Suprapubic skin (tissue), 4 donors: Measurements from ENCODE around the gene SCAMP4. TPM values are rescaled to one million over a fixed set of nuclear protein-coding genes. Genes with fewer than 3 reads are reported as not detected.
"Not testable (repeated sequence)": the region's sequence is repeated elsewhere in the genome, so short reads cannot be mapped to it uniquely, and the experiment has no call there.

Experiments
- DNase-seq, 2 donors: peaks; one replicate each; pipeline ENCODE4 v3.0.0-alpha.2; 2019; ENCODE audit warnings: low spot score in 2 of 2
- H3K27ac ChIP-seq: fragments of 200-600 bp; sonication (generic); one replicate; pipeline ENCODE4 v1.5.1; 2019
- H3K27me3 ChIP-seq: fragments of 200-600 bp; sonication (generic); one replicate; pipeline ENCODE4 v1.5.1; 2019
- H3K36me3 ChIP-seq: fragments of 200-600 bp; sonication (generic); one replicate; pipeline ENCODE4 v1.5.1; 2019
- H3K4me1 ChIP-seq: fragments of 200-600 bp; sonication (generic); one replicate; pipeline ENCODE4 v1.5.1; 2019
- H3K4me3 ChIP-seq: fragments of 200-600 bp; sonication (generic); one replicate; pipeline ENCODE4 v1.5.1; 2019; ENCODE audit warnings: mild to moderate bottlenecking
- H3K9me3 ChIP-seq: fragments of 200-600 bp; sonication (generic); one replicate; pipeline ENCODE4 v1.5.1; 2019
- EP300 ChIP-seq: sonication (generic); formaldehyde crosslinking; IDR thresholded peaks from one replicate; pipeline ENCODE4 v1.6.1; 2017; ENCODE audit warnings: antibody characterized with exemption
- POLR2A ChIP-seq, 2 donors: fragments of 450-650 bp; IDR thresholded peaks; one replicate each; pipeline ENCODE4 v1.6.1; 2017; ENCODE audit warnings: antibody characterized with exemption in 2 of 2, mild to moderate bottlenecking in 2 of 2, moderate library complexity in 2 of 2
- POLR2AphosphoS5 ChIP-seq, 3 donors: sonication (generic); formaldehyde crosslinking; IDR thresholded peaks; one replicate each; pipeline ENCODE4 v1.6.1; 2017; ENCODE audit warnings: antibody characterized with exemption in 3 of 3
- WGBS: methylation state at CpG from one replicate; pipeline ENCODE4 v1.1.5; 2018; 5-methylcytosine and 5-hydroxymethylcytosine counted together
- total RNA-seq, 4 donors: library from RNA; depleted of rRNA; stranded (reverse); fragments of >200 nt; gene quantifications; one replicate each; pipeline ENCODE4 v1.1.0, GENCODE V29; 2016
- TF ChIP-seq, protein P1 (sequence below), 2 donors: fragments of 200-600 bp in 1 of 2; fragments of 450-650 bp in 1 of 2; sonication (generic) in 1 of 2; IDR thresholded peaks; one replicate each; pipeline ENCODE4 v1.5.1; 2016 to 2019; ENCODE audit warnings: antibody characterized with exemption in 2 of 2, mild to moderate bottlenecking in 1 of 2, moderate library complexity in 1 of 2

SCAMP4 gene
- total RNA-seq, 4 donors from 2014 or later = 68.1 to 119 (median 103) TPM

DNA sequence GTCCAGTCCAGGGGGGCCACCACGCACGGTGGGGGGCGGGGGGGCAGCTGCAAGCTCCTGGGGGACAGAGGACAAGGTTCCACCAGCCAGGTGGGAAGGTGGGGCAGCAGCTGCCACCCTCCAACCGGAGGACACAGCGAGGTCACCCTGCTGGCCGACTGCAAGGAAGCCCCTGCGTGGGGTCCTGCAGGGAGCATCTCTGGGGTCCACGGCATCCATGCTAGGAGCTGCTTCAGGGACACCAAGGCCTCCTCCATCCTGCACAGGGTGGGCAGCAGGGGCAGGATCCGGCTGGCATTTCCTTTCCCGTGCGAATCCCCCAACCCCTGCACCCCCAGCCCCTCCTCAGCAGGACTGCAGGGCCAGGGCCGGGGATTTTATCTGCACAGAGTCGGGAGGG lies 33.6 kb upstream of the SCAMP4 start:
- Histone ChIP-seq H3K27me3 (no peaks in the 10 kb centered on the region), H3K36me3 (peaks cover 3% of the 10 kb centered on the region), H3K4me3 (no peak overlapping the region), H3K4me1 (peaks cover 44% of the 10 kb centered on the region), H3K27ac (no peak overlapping the region), H3K9me3 (no peaks in the 10 kb centered on the region)
- DNase-seq = no peak
- TF ChIP-seq EP300 = no peak
- no peak for TF ChIP-seq POLR2A (IDR thresholded peaks at IDR 0.05)
- TF ChIP-seq, protein P1, sequence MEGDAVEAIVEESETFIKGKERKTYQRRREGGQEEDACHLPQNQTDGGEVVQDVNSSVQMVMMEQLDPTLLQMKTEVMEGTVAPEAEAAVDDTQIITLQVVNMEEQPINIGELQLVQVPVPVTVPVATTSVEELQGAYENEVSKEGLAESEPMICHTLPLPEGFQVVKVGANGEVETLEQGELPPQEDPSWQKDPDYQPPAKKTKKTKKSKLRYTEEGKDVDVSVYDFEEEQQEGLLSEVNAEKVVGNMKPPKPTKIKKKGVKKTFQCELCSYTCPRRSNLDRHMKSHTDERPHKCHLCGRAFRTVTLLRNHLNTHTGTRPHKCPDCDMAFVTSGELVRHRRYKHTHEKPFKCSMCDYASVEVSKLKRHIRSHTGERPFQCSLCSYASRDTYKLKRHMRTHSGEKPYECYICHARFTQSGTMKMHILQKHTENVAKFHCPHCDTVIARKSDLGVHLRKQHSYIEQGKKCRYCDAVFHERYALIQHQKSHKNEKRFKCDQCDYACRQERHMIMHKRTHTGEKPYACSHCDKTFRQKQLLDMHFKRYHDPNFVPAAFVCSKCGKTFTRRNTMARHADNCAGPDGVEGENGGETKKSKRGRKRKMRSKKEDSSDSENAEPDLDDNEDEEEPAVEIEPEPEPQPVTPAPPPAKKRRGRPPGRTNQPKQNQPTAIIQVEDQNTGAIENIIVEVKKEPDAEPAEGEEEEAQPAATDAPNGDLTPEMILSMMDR (IDR thresholded peaks at IDR 0.05) = no peak
- no peak for TF ChIP-seq POLR2AphosphoS5 (IDR thresholded peaks at IDR 0.05)
- 93% methylated on average over 8 of the region's 13 CpGs for WGBS

DNA sequence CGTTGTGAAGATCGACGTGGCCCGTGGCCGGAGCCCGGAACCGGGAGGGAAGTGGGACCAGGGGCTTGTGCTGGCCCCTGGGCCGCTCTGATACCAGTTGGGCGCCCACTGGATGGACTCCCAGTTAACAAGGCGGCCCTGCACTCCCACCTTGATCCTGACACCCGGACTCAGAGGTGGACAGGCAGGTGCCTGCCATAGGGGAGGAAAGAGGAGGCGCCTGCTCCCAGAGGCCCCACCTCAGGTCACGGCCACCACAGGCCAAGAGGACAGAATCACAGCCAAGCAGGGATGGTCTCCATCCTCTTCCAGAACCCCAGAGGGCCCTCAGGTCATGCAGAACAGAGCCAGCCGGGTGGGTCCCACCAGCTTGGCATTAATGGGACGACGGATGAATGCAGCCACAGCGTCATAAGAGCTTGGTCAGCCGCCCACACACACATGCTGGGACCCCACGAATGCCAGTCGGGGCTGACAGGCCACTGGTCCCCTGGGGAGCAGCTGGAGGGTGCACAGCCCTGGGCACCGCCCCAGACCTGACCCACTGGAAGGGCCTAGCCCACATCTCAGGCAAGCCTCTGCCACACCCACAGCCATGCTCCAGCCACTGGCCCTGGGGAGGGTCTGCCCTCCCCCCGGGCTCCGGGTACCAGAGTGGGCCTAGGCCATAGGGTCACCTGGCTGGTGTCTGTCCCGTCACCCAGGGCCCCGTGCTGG lies 32.2 kb upstream of the SCAMP4 start:
- Histone ChIP-seq H3K36me3 (peaks cover 3% of the 10 kb centered on the region), H3K4me1 (peaks cover 48% of the 10 kb centered on the region), H3K4me3 (peak overlapping the region; percentile 99), H3K9me3 (no peaks in the 10 kb centered on the region), H3K27ac (peak overlapping the region; percentile 98), H3K27me3 (no peaks in the 10 kb centered on the region)
- TF ChIP-seq POLR2AphosphoS5 (IDR thresholded peaks at IDR 0.05) (no peak), POLR2A (IDR thresholded peaks at IDR 0.05) (no peak), EP300 (no peak)
- TF ChIP-seq, protein P1 (IDR thresholded peaks at IDR 0.05) = no peak
- 80% methylated on average over 4 of the region's 25 CpGs for WGBS
- DNase-seq = no peak

DNA sequence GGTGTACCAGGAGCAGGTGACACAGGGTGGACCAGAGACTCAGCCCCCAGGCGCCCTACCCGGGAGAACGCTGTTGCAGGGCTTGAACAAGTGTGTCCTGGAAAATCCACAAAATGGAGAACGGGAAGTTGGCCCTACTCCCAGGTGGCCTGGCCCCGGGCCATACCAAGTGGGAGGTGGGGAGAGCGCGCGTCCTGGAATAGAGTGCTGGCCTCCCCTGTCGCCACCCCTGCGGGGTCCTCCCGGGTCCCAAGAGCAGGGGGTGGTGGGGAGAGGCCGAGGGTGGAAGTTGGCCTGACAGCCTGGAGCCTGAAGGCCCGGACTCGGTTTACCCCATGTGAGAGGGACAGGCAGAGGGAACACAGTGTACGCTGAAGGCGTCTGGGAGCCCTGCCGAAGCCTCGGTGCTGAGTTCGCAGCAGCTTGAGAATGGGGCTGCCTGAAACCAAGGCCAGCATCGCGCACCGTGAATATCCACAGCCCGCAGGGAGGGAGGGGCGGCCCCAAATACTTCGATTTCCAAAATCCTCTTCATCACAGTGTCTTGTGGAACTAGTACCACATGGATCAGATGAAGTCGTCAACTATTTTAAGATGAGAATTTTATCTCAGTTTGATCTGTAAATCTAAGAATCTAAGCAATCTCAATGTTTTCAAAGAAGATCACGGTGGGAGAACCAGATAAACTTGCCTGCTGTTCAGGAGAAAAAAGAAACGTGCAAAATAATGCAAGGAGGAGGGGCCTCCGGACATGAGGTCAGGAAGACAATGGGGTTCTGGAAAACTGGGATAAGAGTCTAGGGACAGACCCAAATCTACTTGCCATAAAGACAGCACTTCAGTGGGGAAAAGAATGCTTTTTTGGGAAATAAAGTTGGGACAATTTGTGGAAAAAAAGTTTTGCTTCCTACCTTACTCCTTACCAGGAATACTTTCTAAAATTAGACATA lies 31.4 kb upstream of the SCAMP4 start:
- peak in 1 of 2 donors; percentile 80 for DNase-seq
- TF ChIP-seq POLR2A (IDR thresholded peaks at IDR 0.05) = no peak
- H3K27ac ChIP-seq = peak overlapping the region; percentile 98
- H3K27me3 ChIP-seq = no peaks in the 10 kb centered on the region
- peaks cover 48% of the 10 kb centered on the region for H3K4me1 ChIP-seq
- H3K4me3 ChIP-seq = peak overlapping the region; percentile 99
- H3K9me3 ChIP-seq = no peaks in the 10 kb centered on the region
- peaks cover 8% of the 10 kb centered on the region for H3K36me3 ChIP-seq
- WGBS = 47% methylated on average over 20 of the region's 29 CpGs

DNA sequence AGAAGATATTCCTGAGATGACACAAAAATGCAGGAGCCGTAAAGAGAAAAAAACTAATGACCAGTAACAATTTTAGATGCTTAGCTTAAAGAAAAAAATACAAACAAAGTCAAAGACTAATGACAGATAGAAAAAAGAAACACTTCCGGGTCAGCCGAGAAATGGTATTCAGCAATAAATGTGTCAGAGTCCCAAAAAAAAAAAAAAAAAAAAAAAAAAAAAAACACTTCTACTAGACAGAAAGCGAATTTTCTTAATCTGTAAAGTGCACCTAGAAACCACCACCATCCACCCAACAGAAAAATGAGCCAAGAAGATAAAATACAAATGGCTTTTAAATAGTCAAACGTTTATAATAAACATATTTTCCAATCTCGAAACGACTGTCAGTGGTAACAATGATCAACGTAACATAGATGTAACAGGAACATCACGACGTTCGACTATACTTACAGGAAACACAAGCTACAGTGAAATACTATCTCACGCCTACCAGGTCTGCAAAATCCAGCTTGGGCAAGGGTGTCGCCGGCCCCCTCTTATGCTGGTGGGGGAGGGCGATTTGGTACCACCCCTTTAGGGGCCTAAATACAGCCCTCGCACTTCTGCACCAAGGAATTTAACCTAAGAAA lies 30.5 kb upstream of the SCAMP4 start:
- DNase-seq = no peak
- Histone ChIP-seq H3K9me3 (no peaks in the 10 kb centered on the region), H3K4me3 (peak overlapping the region; percentile 99), H3K27ac (peak overlapping the region; percentile 98), H3K4me1 (peaks cover 48% of the 10 kb centered on the region), H3K36me3 (peaks cover 10% of the 10 kb centered on the region), H3K27me3 (no peaks in the 10 kb centered on the region)
- WGBS = 7% methylated on average over 16 of the region's 16 CpGs
- TF ChIP-seq EP300 = no peak
- TF ChIP-seq, protein P1 (IDR thresholded peaks at IDR 0.05) = no peak
- no peak for TF ChIP-seq POLR2AphosphoS5 (IDR thresholded peaks at IDR 0.05)

DNA sequence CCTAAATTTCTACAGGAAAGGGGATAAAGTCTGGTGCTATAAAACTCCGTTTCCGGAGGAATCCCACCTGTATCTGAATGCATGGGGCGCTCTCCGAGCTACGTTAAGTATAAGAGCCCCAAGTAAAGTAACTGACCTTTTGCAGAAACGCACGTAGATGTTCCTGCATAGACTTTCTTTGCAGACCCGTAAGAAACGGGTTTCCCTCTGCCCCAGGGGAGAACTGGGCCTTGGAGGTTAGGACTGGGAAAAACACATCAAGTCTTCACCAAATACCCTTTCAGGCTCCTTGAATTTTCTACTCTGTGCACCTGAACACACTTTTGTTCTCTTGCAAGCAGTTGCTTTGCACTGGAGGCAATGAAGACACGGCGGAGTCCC lies 29.9 kb upstream of the SCAMP4 start:
- not testable (repeated sequence) for H3K27me3 ChIP-seq, H3K9me3 ChIP-seq, DNase-seq
- Histone ChIP-seq H3K36me3 (peaks cover 14% of the 10 kb centered on the region), H3K4me1 (peaks cover 53% of the 10 kb centered on the region), H3K4me3 (peak overlapping the region; percentile 99), H3K27ac (peak overlapping the region; percentile 98)
- WGBS = 1% methylated on average over 11 of the region's 11 CpGs
